ENCODE results near the gene GRIA3.

The GRIA3 gene

DNA sequence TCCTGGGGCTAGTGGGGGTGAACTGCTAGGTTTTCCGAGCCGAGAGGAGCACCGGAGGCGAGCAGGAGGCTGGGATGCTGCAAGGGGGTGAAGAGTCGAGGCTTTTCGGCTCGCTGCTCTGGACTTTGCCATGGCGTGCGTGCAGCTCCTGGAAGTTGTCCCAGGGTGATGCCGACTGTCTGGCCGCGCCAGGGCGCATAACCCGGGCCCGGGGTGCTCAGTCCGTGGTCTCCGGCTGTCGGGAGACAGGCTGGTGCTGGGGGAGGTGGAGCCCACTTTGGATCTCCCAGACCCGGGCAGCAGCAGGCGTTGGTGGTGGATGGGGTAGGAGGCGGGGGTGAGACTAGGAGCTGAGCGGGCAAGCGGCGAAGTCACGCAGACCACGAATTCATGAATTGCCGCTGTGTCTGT lies 793 bp downstream of the GRIA3 start:
- Histone ChIP-seq H3K9me3 (ENCODE audit: control insufficient read depth, insufficient read depth, low read depth, low read length) (no peaks in the 10 kb centered on the region), H3K27ac (ENCODE audit: extremely low read depth, low read depth, low read length) (no peak overlapping the region), H3K4me3 (ENCODE audit: low read depth, low read length) (peak overlapping the region; percentile 33), H3K4me1 (ENCODE audit: control insufficient read depth, insufficient read depth, low read length) (no peaks in the 10 kb centered on the region), H3K36me3 (ENCODE audit: control insufficient read depth in 2 of 2, insufficient read depth in 1 of 2, low read length in 2 of 2) (no peaks in the 10 kb centered on the region)
- CTCF ChIA-PET, result no interaction called here
- POLR2A ChIA-PET, result no interaction called here
- TF ChIP-seq ZNF776 (tag by site-specific recombination; IDR thresholded peaks at IDR 0.05; ENCODE audit: borderline replicate concordance) (no peak), OSR2 (tag by site-specific recombination; IDR thresholded peaks at IDR 0.05) (no peak), ZNF501 (tag by site-specific recombination; IDR thresholded peaks at IDR 0.05) (no peak), ZNF202 (tag by site-specific recombination; IDR thresholded peaks at IDR 0.05; ENCODE audit: borderline replicate concordance) (no peak), ZSCAN23 (tag by site-specific recombination; IDR thresholded peaks at IDR 0.05) (no peak), MEIS1 (CRISPR knock-in tag; IDR thresholded peaks at IDR 0.05; ENCODE audit: borderline replicate concordance) (no peak), PRDM1 (tag by site-specific recombination; IDR thresholded peaks at IDR 0.05) (no peak), ZNF335 (tag by site-specific recombination; conservative IDR thresholded peaks at IDR 0.05) (no peak), ZNF510 (tag by site-specific recombination; IDR thresholded peaks at IDR 0.05; ENCODE audit: insufficient replicate concordance) (no peak), TCF7L2 (IDR thresholded peaks at IDR 0.05; ENCODE audit: borderline replicate concordance, low read depth, low read length) (no peak), ZNF561 (tag by site-specific recombination; IDR thresholded peaks at IDR 0.05; ENCODE audit: borderline replicate concordance) (no peak), ZNF549 (tag by site-specific recombination; IDR thresholded peaks at IDR 0.05) (no peak), ZNF548 (tag by site-specific recombination; IDR thresholded peaks at IDR 0.05) (no peak), ZNF791 (tag by site-specific recombination; IDR thresholded peaks at IDR 0.05) (no peak), ZNF350 (tag by site-specific recombination; IDR thresholded peaks at IDR 0.05) (no peak), ZNF544 (tag by site-specific recombination; IDR thresholded peaks at IDR 0.05) (no peak), ZNF677 (tag by site-specific recombination; IDR thresholded peaks at IDR 0.05) (no peak)
- TF ChIP-seq, protein P1, sequence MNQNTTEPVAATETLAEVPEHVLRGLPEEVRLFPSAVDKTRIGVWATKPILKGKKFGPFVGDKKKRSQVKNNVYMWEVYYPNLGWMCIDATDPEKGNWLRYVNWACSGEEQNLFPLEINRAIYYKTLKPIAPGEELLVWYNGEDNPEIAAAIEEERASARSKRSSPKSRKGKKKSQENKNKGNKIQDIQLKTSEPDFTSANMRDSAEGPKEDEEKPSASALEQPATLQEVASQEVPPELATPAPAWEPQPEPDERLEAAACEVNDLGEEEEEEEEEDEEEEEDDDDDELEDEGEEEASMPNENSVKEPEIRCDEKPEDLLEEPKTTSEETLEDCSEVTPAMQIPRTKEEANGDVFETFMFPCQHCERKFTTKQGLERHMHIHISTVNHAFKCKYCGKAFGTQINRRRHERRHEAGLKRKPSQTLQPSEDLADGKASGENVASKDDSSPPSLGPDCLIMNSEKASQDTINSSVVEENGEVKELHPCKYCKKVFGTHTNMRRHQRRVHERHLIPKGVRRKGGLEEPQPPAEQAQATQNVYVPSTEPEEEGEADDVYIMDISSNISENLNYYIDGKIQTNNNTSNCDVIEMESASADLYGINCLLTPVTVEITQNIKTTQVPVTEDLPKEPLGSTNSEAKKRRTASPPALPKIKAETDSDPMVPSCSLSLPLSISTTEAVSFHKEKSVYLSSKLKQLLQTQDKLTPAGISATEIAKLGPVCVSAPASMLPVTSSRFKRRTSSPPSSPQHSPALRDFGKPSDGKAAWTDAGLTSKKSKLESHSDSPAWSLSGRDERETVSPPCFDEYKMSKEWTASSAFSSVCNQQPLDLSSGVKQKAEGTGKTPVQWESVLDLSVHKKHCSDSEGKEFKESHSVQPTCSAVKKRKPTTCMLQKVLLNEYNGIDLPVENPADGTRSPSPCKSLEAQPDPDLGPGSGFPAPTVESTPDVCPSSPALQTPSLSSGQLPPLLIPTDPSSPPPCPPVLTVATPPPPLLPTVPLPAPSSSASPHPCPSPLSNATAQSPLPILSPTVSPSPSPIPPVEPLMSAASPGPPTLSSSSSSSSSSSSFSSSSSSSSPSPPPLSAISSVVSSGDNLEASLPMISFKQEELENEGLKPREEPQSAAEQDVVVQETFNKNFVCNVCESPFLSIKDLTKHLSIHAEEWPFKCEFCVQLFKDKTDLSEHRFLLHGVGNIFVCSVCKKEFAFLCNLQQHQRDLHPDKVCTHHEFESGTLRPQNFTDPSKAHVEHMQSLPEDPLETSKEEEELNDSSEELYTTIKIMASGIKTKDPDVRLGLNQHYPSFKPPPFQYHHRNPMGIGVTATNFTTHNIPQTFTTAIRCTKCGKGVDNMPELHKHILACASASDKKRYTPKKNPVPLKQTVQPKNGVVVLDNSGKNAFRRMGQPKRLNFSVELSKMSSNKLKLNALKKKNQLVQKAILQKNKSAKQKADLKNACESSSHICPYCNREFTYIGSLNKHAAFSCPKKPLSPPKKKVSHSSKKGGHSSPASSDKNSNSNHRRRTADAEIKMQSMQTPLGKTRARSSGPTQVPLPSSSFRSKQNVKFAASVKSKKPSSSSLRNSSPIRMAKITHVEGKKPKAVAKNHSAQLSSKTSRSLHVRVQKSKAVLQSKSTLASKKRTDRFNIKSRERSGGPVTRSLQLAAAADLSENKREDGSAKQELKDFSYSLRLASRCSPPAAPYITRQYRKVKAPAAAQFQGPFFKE (tag by site-specific recombination; IDR thresholded peaks at IDR 0.05; ENCODE audit: borderline replicate concordance), result no peak

DNA sequence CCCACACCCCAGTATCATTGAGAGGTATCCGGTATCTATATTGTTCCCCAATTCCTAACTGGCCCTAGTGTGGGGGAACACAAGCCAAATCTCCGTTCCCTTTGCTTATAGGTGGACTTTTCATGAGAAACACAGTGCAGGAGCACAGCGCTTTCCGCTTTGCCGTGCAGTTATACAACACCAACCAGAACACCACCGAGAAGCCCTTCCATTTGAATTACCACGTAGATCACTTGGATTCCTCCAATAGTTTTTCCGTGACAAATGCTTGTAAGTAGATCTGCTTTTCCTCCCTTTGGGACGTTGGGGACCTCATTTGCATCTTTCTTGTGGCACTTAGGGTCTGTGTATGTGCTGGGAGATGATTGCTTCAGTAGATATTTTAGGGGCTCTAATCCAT lies 1.6 kb downstream of the GRIA3 start:
- no peak overlapping the region for H3K27ac ChIP-seq (ENCODE audit: extremely low read depth, low read depth, low read length)
- CTCF ChIA-PET, result no interaction called here
- no peaks in the 10 kb centered on the region for H3K9me3 ChIP-seq (ENCODE audit: control insufficient read depth, insufficient read depth, low read depth, low read length)
- H3K4me1 ChIP-seq (ENCODE audit: control insufficient read depth, insufficient read depth, low read length), result no peaks in the 10 kb centered on the region
- POLR2A ChIA-PET, result no interaction called here
- H3K36me3 ChIP-seq (ENCODE audit: control insufficient read depth in 2 of 2, insufficient read depth in 1 of 2, low read length in 2 of 2), result no peaks in the 10 kb centered on the region
- no peak overlapping the region for H3K4me3 ChIP-seq (ENCODE audit: low read depth, low read length)
- TF ChIP-seq ZNF394 (tag by site-specific recombination; IDR thresholded peaks at IDR 0.05; ENCODE audit: borderline replicate concordance) (no peak), HOXC10 (CRISPR knock-in tag; IDR thresholded peaks at IDR 0.05) (no peak), ZNF248 (tag by site-specific recombination; IDR thresholded peaks at IDR 0.05) (no peak), TRIM28 (IDR thresholded peaks at IDR 0.05; ENCODE audit: borderline replicate concordance, low read length) (no peak), ZFP41 (tag by site-specific recombination; IDR thresholded peaks at IDR 0.05; ENCODE audit: borderline replicate concordance) (no peak), ZBTB1 (tag by site-specific recombination; IDR thresholded peaks at IDR 0.05) (no peak), ZEB2 (tag by site-specific recombination; IDR thresholded peaks at IDR 0.05) (no peak)
- TF ChIP-seq, protein P2, sequence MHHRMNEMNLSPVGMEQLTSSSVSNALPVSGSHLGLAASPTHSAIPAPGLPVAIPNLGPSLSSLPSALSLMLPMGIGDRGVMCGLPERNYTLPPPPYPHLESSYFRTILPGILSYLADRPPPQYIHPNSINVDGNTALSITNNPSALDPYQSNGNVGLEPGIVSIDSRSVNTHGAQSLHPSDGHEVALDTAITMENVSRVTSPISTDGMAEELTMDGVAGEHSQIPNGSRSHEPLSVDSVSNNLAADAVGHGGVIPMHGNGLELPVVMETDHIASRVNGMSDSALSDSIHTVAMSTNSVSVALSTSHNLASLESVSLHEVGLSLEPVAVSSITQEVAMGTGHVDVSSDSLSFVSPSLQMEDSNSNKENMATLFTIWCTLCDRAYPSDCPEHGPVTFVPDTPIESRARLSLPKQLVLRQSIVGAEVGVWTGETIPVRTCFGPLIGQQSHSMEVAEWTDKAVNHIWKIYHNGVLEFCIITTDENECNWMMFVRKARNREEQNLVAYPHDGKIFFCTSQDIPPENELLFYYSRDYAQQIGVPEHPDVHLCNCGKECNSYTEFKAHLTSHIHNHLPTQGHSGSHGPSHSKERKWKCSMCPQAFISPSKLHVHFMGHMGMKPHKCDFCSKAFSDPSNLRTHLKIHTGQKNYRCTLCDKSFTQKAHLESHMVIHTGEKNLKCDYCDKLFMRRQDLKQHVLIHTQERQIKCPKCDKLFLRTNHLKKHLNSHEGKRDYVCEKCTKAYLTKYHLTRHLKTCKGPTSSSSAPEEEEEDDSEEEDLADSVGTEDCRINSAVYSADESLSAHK (tag by site-specific recombination; IDR thresholded peaks at IDR 0.05), result no peak
- TF ChIP-seq, protein P3, sequence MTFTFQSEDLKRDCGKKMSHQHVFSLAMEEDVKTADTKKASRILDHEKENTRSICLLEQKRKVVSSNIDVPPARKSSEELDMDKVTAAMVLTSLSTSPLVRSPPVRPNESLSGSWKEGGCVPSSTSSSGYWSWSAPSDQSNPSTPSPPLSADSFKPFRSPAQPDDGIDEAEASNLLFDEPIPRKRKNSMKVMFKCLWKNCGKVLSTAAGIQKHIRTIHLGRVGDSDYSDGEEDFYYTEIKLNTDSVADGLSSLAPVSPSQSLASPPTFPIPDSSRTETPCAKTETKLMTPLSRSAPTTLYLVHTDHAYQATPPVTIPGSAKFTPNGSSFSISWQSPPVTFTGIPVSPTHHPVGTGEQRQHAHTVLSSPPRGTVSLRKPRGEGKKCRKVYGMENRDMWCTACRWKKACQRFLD (tag by site-specific recombination; IDR thresholded peaks at IDR 0.05), result no peak
